DMS114 treated with DMSO at 0.1 percent for 48 hours (cell line): Measurements from ENCODE around the gene CLIC1.

ENCODE experiments used
- DNase-seq: peaks from one replicate; lab custom pipeline; 2025; ENCODE audit not compliant: unreplicated experiment; lab: John Stamatoyannopoulos, UW

Gene CLIC1

DNA sequence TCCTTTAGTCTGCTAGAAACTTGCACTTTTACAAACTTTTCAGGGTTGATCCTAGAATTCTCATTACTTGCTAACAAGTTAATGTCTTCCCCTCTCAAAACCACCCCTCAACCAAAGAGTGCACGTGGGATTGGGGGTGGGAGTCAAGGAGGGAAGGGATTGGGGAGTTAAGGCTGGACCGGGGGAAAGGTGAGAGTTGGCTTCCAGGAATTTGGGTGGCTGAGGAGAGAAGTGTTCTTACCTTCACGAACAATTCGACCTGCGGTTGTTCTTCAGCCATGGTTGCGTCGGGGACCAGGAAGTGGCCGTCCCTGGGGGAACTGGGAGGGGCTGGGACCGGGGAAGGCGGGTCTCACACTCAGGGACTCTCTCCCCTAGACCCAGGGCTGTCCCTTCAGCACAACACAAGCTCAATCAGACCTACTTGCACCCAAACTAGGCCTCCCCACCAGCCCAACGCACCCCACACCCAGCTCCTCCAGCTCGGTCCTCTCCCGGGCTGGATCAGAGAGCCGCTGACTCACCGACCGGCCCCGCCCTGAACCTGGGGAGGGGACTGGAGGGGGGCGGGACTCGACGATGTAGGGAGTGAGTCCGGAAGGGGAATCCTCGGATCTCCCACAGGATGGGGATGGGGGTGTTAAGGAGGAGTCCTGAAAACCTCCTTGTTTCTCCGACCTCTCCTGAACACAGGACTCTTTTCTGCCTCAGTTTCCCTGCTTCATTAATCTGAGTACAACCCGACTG lies at the start of gene CLIC1:
TSS of gene CLIC1 (minus strand) at position 510 of the 747 bp plus-strand sequence. CDS start at position 280, 230 bp downstream.
- DNase-seq, result peak; percentile 83

DNA sequence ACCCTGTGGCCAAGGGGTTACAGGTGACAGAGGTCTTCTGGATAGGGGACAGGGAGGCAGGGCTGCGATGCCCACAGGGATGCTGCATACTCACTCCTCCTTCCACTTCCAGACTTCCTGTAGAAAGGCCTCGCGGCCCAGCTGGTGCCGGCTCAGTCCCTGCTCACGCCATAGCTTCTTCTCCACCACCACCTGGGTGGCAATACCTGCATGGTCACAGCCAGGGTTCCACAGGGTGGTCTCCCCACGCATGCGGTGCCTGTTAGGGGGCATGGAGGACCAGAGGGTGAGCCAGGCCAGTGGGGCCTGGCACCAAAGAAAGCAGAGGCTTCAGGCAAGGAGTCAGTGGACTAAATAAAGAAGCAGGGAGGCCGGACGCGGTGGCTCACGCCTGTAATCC lies 49.1 kb upstream of the CLIC1 start:
- DNase-seq, result no peak

DNA sequence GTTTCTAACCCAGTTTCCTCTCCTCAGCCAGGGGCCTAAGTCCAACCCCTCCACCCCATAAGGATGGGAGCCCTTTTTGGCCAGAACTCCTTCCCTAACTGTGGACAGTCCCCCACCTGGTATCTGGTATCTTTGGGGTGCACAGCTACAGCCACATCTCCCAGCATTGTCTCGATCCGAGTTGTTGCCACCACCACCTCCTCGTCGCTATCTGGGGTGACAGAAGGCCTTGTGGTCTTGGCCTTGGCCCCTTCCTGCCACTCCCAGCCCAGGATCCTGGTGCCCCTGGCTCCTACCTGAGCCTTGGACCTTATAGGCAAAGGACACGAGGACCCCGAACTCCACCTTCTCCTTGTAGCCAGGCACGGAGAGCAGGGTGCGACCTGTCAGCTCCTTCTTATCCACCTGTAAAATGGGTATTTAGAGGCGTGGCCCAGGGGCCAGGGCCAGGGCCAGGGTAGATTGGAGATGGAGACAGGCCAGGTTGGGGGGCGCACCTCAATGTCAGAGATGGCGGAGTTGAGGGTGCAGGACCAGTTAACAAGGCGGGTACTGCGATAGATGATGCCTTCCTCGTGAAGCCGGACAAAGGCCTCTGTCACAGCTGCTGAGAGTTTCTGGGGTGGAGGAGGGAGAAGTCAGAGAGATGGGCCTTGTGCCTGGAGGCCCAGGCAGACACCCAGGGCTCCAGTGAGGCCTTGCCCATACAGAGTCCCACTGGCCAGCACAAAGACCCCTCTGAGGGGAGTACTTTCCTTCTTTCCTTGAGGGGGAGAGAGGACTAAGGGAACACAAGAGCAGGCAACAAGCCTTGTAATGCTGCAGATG lies 48.0 kb upstream of the CLIC1 start:
- no peak for DNase-seq

GRCh38 chr6:31782126-31782855 lies 46.0 kb upstream of the CLIC1 start:
- DNase-seq, result no peak

- no peak for DNase-seq
Measured at GRCh38 chr6:31781244-31782125, 45.2 kb upstream of the CLIC1 start.

- DNase-seq, result no peak
Measured at GRCh38 chr6:31780507-31781243, 44.3 kb upstream of the CLIC1 start.

GRCh38 chr6:31779908-31780307 lies 43.6 kb upstream of the CLIC1 start:
- DNase-seq, result no peak

GRCh38 chr6:31778999-31779885 lies 42.9 kb upstream of the CLIC1 start:
- no peak for DNase-seq

DNA sequence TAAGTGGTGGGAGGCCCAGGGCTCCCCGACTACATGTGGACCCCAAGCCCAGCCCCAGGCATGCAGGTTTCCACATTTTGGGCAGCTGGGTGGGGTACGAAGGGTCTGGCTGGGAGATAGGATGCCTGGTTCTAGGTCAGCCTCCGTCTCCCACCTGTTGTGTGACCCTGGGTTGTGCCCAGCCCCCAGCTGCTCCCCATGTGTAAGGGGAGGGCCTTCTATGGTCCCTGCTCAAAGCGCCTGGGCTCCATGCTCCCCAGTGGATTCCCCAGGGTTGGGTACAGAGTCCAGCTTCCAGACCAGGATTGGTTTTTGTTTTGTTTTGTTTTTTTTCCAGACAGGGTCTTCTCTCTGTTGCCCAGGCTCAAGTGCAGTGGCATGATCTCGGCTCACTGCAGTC lies 41.9 kb upstream of the CLIC1 start:
- no peak for DNase-seq

- no peak for DNase-seq
Measured at GRCh38 chr6:31777667-31778050, 41.3 kb upstream of the CLIC1 start.

DNA sequence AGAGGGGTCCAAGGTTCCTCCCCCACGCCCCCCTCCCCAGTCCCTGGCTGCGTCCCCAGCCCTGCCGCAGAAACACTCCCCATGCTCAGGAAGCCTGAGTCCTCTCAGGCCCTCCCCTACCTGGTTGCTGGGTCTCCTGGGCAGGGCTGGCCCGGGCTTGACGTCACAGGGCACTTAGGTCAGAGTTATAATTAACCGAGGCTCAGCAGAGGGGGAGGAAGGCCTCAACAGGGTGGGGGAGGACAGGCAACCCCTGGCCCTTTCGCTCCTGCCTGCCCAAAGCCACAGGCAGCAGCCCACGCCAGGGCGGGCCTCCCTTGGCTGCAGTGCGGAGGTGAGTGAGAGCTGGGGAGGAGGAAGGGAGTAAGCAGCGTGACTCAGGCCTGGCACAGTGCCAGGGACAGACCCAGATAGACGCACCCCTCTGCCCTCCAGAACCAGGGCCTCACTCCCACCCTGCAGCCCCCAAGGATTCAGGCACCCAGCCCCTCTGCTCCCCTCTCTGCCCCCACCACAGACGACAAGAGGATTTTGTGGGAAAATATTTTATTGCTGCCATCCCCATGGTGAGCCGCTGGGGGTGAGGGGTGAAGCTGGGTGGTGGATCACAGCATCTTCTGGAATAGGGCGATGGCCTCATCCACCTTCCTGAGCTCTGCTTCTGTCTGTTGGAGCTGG lies 40.8 kb upstream of the CLIC1 start, which contains the start of gene VWA7:
TSS of gene VWA7 (minus strand) at position 340 of the 678 bp plus-strand sequence. CDS start 549 bp downstream, outside the sequence.
- no peak for DNase-seq

DNA sequence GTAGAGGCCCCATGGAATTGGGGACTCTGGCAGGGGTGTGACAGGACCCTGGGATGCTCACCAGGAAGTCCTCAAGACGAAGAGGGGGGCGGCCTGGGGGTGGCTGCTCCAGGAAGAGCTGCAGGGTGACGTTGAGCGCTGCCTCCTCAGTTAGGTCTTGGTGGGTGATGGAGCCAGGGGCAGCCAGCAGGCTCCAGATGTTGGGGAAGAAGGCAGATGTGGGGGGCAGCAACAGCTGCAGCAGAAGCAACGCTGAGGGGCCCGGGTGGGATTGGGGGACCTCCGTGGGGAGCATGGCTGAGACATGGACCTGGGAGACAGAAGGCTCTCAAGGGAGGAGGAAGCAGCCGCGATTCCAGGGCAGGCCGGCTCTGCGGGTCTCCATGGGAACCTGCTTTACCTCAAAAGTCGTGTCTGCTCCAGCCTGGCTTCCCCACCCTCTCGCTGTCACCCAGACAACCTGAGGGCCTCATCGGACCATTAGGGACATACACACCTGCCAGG lies 40.2 kb upstream of the CLIC1 start:
- DNase-seq, result no peak

DNA sequence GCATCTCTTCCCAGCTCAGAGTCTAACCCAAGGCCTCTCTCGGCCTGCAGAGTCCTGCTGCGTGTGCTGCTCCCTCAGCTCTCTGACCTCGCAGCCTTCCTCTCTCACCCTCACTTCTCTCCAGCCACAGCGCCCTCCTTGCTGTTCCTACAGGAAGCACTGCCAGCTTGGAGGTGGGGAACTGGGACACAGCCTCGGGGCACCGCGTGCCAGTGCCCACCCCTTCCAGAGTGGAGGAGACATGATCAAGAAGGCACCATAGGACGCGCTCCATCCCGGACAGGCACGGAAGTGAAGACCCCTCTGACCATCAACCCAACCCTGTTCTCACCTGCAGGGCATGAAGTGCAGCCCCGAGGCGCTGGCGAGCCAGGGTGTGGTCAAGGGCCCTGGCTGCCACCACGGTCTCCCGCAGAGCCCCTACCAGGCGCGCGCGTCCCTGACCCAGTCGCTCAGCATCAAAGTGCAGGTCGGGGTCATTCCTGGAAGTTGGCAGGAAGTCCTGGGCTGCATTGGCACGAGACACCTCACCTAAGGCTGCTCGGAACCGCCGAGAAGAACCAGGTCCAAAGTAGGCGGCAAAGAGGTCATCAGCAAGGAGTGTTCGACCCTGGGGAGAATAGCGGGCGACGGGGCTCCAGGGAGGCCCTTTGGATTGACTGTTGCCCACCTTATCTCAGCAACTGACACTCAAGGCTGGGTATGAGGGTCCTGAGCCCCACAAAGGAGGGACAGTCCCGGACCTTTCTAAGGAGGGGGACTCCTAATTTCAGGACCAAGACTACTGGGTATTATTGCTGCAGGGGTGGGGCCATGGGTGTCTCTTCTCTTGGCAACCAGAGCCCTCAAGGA lies 39.5 kb upstream of the CLIC1 start:
- DNase-seq, result no peak

GRCh38 chr6:31775184-31775583 lies 38.9 kb upstream of the CLIC1 start:
- no peak for DNase-seq

DNA sequence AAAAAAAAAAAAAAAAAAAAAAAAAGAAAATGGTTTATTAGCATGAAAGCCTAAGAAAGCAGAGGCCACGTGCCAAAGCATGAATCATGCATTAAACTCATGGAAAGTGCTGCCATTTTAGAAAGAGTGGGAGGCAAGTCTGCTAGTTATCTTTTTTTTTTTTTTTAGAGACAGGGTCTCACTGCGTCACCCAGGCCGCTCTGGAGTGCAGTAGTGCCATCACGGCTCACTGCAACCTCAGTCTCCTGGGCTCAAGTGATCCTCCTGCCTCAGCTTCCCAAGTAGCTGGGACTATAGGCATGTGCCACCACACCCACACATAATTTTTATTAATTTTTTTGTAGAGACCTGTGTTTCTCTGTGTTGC lies 35.6 kb upstream of the CLIC1 start:
- no peak for DNase-seq

DNA sequence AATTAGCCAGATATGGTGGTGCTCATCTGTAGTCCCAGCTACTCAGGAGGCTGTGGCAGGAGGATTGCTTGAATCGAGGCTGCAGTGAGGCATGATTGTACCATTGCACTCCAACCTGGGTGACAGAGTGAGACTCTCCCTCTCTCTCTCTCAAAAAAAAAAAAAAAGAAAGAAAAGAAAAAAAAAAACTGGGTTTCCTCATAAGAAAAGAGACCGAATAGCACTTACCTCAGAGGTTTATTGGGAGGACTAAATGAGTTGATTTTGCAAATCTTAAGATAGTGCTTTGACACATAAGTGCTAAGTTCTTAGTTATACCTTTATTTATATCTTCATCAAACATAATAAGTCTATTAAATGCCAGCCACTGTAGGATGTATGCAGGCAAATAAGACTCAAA lies 34.5 kb upstream of the CLIC1 start:
- no peak for DNase-seq

DNA sequence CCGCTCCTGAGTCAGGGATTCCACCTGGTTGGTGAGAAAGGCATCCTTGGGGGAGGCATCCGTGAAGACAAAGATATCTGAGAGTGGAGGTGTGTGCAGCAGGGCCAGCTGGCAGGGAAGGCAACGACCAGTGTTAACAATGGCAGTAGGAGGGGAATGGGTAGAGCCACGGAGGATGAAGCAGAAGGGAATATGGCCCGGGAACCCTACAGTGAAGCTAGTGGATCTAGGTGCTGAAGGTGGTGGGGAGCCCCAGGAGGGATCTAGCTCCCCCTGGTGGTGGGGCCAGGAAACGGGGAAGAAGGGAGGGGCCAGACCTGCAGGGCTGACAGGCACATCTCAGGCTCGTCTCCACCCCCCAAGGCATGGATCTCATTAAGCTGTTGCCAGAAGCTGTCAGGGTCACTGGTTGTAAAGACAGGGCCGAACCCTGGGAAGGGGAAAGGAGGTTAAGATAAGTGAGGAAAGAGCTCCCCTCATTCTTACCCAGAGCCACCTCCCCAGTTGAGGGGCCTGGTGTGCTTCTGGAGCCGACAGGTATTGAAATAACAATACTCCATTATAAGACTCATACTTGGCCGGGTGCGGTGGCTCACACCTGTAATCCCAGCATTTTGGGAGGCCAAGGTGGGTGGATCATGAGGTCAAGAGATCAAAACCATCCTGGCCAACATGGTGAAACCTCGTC lies 33.5 kb upstream of the CLIC1 start:
- peak; percentile 56 for DNase-seq
